HK-2 (cell line): ENCODE data around the gene PRMT3.
A peak's percentile ranks its signal among the peaks of the same experiment; 100 is the strongest.
"Not testable (repeated sequence)": the region's sequence is repeated elsewhere in the genome, so short reads cannot be mapped to it uniquely, and the experiment has no call there.

Experiments
- DNase-seq: peaks from one replicate; pipeline ENCODE4 v3.0.0-alpha.2; 2018; ENCODE audit not compliant: unreplicated experiment

Gene PRMT3

DNA sequence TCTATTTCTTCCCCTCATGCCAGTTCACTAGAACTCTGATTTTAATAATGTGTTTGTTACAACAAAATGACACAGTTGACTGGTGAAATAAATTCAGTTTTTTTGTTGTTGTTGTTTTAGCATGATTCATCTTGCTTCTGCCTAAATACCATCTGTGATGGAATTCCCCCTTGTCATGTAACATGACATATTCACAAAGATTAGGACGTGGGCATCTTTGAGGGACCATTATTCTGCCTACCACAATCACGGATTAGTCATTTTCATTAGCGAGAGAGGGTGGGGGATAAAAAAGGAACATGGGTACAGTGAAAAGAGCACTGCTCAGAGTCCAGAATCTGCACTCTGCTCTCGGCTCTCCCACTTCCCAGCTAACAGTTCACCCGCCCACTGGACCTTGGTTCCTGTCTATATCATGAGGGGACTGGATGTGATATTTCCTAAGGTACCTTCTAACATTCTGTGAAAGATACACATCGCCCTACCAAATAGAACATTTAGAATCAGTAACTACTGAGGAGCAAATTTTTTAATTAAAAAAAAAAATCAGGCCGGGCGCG lies 12.7 kb upstream of the PRMT3 start:
- no peak for DNase-seq

DNA sequence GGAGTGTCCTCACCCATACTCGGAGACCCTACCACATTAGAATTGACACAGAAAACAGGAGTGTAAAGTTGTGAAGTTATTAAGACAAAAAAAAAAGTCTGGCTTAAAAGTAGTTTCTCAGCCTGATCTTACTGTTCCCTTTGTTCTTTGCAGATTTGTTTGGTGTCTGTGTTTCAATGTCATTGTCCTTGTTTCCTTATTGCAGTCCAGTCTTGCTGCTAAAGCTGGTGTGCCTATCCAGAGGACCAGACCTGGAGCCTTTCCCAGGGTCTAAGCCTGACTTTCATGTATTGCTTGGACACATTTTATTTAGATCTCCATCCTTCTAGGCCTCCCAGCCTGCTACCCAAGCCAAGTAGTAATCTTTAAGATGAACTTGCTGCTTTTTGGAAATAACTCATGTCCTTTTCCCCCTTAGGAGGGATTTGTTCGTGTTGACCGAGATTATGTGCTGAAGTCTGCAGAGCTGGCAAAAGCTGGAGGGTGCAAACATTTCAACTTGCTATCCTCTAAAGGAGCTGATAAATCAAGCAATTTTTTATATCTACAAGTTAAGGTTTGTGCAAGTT lies 11.3 kb upstream of the PRMT3 start:
- DNase-seq = no peak

DNA sequence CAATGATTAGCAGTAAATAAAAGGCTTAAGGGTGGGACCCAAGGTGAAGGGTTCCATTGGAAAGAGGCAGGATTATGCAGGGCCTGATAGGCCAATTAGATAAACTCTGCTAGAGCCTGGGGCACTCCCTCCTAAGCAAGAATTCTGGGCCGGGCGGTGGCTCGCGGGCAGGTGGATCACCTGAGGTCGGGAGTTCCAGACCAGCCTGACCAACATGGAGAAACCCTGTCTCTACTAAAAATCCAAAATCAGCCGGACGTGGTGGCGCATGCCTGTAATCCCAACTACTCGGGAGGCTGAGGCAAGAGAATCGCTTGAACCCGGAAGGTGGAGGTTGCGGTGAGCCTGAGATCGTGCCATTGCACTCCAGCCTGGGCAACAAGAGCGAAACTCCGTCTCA lies 1.5 kb upstream of the PRMT3 start:
- not testable (repeated sequence) for DNase-seq

DNA sequence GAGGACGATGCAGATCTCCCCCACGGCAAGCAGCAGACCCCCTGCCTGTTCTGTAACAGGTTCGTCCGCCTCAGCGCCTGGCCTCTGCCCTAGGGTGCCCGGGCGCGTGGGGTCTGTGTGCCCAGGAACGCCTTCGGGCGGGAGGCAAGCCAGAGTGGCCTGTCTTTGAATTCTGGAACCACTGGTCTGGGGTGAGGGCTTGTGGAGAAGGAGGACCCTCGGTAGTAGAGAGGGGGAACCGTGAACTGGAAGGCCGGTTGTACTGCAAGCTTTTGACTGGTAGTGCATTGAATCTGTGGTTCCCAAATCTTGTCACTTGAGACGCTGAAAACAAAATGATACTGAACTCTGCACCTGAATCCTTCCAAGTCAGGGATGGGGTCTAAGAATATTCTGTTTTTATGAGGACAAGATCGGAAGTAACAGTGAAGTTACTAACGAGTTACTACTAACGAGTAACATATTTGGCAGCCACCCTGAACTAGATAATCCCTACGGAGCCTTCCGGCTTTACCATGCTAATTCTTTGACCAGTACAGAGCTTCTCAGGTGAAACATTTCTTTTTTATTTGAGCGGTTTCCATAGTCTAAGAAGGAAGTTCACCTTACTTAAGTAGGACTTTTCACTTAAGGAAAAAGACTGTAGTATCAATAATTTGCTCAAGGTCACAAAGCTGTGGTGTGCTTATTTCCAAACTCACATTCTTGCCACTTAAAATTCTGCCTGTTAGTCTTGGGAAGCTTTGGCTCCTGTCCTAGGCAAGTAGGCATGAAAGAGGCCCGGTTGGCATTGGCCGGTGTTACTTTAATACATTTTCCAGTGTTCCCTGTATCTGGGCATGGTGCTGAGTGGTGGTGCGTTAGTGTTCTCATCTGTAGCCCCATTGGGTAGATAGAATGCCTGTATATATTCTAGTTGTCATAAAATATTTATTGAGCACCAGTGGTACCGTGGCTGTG lies 860 bp downstream of the PRMT3 start:
- DNase-seq = peak; percentile 26

DNA sequence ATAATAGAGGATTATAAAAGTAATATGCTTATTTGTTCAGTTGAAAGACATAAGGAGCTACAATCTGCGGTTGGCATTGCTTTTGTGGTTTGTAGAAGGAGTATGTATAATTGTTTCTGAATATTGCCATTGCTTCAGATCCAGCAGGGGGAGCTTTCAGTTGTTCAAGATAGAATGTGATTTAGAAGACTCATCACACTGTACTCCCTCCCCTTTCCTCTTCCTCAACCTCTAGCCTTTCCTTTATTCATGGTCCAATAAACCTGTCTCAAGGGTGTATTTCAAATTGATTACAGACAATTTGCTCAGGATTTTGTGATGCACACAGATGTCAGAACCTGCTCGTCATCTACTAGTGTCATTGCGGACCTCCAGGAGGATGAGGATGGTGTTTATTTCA lies 9.8 kb downstream of the PRMT3 start:
- no peak for DNase-seq

DNA sequence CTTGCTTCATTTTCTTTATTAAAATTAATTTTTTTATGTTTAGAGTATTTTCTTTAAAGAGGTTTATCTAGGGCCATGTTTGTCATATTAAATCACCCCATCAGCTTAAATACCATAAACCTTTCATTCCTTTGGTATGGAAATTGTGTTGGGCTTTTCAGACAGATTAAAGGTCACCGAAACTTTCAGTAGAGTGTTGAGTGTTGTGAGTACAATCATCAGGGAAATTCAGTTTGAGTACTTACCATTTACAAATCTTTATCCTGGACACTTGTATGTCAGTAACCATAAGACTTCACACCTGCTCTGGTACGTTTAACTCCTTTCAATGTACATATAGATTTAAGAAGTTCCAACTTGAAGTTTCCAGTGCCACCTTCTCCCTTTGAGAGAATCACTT lies 12.0 kb downstream of the PRMT3 start:
- DNase-seq = no peak

DNA sequence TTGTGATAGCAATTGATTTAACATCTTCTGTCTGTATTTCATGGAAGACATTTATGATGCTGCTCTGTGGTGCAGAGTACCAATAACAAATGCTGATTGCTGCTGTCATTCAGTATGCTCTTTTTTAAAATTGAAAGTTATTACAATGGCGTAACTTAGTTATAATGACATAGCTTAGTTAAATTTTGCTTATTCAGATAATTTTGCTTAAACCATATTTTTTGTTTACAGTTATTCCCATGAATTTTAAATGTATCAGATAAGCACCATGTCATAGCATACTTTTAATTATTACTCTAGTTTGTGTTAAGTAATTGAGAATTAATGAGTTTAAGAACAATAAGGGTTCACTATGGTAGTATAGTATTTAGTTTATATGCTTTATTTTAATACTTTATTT lies 15.5 kb downstream of the PRMT3 start:
- no peak for DNase-seq

DNA sequence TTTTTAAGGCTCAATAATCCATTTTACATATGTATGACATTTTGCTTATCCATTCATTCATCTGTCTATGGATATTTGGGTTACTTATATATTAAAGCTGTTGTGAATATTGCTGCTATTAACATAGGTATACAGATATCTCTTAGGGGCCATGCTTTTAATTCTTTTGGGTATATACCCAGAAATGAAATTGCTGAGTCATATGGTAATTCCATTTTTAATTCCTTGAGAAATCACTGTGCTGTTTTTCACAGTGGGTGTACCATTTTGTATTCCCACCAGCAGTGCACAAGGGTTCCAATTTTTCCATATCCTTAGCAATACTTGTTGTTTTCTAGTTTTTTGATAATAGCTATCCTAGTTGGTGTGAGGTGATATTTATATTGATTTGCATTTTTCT lies 19.0 kb downstream of the PRMT3 start:
- no peak for DNase-seq

DNA sequence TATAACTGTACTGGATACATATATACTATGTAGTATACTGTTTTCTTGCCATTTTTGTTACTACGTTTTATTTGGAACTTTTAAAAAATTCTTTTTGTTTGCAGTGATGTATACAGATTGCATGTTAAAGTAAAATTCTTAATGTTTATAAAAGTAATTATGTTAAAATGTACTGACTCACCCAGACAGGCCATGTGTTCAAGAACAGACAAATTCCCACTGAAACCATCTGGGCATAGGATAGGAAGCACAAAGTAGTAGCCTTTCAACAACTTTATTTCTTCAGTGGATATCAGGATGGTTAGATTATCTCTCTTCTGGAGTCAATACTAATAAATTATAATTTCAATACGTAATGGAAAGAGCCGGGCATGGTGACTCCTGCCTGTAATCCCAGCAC lies 19.8 kb downstream of the PRMT3 start:
- DNase-seq = no peak

DNA sequence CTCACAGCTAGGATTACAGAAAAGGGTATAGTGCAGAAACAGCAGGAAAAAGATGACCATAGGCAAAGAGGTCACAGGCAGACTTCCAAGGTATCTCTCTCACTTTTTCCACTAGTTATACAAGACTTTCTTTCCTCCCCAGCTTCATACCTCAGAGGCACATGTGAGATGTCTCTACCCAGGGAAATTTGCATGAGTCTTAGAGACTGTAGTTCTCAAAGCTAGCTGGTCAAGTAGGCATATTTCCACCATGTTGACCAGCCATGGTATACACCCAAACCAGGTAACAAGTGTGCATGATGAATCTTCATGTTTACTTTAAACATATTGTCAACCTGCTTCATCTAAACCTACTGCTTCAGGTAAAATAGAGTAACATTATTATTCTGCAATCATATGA lies 27.9 kb downstream of the PRMT3 start:
- no peak for DNase-seq

DNA sequence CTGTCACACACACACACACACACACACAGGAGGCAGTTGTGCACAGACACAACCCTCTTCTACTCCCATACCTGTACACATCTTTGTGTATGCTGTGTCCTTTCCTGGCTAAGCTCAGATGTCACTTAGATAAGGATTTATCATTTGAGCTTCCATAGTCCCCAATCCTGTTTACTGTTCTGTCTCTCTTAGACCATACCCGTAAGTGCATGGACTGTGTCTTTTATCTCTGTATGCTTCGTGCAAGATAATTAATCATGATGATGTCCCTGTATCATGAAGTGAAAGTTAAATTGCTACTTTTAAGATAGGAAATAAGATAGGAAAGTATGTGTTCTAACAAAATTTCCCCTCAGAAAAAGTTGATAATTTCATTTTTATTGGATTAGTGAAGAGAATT lies 30.3 kb downstream of the PRMT3 start:
- DNase-seq = no peak

DNA sequence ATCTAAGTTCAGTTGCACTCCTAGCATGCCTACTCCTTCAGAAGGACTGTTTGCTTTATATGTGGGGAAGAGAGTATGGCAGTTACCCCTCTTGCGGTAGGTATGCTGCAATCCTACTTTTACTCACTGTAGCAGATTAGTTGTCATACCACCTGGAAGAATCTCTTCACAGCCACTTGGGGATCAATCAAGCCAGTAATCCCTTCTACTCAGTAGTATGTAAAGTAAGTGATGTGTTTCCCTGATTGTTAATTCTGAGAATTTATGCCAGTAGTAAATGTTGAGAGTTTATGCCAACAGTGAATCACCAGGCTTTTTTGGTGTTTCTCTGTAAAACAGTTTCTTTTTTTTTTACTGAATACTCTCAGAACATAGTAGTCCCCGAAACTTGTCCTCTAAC lies 34.4 kb downstream of the PRMT3 start:
- no peak for DNase-seq

DNA sequence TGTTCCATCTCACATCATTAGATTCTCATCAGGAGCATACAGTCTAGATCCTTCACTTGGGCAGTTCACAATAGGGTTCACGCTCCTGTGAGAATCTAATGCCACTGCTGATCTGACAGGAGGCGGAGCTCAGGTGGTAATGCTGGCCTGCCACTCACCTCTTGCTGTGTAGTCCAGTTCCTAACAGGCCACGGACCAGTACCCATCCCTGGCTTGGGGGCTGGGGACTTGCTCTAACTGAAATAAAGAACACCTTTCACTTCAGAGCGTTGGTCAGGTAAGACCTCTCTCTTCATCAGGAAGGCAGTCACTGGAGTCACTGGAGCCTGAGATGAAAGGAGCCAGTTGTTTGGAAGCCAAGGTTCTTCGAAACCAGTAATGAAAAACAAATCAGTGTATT lies 41.7 kb downstream of the PRMT3 start:
- no peak for DNase-seq

DNA sequence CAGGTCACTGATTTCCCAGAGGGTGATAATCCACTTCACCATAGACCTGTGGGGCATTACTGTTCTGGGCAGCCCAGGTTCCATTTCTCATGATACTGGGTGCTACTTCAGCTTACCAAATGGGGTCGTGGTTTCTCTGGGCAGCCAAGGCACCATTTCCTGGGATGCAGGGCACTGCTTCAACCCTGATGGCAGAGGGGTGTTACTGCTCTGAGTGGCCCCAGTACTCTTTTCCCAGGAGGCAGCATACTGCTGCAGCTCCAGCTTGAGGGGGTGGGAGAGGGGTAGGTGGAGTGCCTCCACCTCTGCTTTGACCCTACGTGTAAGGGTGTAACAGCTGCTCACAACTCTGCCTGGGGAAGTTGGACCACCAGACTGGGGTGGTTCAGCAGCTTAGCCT lies 51.1 kb downstream of the PRMT3 start:
- DNase-seq = no peak

DNA sequence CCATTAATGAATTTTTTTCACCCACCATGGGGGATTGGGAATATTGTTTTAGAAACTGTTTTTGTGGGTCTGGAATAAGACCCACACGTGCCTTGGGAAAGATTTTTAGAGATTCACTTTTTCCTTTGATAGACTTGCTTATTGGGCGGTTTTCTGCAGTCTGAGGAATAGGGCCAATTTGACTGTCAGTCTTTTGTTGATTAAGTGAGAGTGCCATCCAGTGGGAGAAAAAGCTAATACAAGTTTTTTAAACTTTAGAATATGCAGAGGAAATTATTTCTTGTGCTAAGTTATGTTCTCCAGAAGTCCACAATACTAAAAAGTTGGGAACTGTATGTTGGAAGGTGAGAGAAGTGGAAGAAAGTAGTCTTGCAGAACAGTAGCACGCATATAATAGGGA lies 56.1 kb downstream of the PRMT3 start:
- DNase-seq = no peak

DNA sequence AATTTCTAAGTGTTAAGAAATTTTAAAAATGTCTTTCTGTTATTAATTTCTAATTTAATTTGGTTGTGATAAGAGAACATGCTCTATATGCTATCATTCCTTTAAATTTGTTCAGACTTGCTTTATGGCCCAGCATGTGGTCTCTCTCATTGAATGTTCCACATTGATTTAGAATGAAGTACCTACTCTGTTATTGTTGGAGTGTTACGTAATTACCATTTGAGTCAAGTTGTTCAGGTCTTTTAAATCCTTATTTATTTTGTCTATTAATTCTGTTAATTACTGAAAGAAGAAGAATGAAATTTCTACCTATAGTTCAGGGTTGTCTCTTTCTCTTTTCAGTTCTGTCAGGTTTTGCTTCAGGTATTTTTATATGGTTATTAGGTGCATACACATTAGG lies 57.0 kb downstream of the PRMT3 start:
- no peak for DNase-seq

DNA sequence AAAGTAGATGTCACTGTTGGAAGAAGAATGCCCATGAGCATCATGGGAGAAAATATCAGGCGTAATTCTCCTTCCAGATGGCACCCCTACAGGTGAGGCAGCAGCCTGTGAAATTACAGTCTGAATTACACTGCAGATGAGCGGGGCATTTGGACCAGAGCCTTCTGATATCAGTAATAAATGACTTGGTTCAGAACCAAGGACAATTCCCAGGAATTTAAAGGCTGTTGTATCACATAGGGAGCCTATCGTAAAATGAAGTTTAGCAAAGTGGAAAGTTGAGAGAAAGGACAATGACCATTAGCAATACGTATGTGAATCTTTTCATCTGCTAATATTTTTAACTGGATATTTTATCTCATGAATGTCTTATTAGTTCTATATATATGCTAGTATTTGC lies 61.3 kb downstream of the PRMT3 start:
- DNase-seq = no peak

DNA sequence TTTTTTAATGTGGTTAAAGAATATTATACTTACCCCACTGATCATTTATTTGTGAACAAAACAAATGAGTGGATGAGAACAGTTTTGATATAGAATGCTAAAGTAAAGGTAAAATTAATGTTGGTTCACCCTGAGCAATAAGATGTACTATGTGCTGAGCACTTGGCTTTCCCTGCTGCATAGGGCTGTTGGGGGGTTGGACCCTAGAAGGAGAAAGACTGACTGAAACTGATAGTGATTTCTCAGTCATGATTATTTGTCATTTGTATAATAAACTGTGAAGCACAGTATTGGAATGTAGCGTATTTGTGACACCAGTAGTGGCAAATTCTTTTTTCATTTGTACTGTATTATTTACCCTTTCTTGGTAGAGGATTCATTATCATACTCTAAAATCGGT lies 63.3 kb downstream of the PRMT3 start:
- DNase-seq = no peak

DNA sequence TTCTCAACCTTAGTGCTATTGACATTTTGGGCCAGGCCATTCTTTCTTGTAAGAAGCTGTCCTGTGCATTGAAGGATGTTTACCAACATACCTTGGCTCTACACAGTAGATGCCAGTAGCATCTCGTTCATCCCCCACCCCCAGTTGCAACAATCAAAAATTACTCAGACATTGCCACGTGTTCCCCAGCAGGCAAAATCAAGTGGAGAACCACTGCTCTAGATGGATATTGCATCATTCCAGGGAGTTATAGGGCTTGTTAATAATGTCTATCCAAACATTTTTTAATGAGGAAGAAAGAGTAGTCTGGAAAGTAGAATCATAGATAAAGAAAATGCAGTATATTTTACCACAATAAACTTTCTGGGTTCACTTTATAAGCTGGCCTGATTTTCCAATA lies 64.1 kb downstream of the PRMT3 start:
- DNase-seq = no peak

DNA sequence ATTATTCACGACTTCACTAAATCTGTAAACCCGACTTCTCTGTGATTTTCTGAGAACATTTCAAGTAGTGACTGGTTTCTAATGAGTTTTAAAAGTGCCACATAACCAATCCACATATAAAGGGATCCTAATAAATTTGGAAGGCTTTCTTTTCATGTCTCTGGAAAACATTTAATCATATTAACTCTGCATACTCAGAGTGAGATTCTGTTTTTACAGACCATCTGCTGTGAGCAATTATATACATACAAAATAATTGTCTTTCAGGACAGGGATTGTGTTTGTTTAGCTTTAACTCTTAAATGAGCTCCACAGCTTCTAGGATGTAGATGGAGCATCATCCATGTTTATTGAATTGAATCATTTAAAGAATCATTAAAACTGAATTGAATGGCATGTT lies 65.1 kb downstream of the PRMT3 start:
- DNase-seq = no peak

DNA sequence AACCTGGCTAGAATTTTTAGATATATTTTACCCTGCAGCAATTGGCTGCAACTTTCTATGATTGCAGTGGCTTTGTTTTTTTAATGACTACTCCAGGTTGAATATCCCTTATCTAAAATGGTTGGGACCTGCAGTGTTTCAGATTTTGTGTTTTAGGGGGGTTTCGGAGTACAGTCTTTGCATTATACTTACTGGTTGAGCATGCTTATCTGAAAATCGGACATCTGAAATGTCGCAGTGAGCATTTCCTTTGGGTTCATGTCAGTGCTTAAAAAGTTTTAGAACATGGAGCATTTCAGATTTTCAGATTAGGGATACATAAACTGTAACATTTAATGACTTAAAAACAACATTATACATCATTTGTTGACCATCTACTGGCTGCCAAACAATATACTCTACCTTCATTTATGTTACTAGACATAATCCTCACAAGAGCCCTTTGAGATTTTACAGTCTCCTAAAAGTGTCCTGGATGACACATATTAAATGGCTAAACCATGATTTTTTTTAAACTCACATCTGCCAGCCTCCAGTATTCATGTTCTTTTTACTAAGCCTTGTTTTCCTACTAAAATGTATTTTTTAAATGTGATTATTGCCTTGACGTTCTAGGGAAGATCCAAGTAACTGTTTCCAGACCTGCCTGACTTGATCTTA lies 66.3 kb downstream of the PRMT3 start:
- no peak for DNase-seq

DNA sequence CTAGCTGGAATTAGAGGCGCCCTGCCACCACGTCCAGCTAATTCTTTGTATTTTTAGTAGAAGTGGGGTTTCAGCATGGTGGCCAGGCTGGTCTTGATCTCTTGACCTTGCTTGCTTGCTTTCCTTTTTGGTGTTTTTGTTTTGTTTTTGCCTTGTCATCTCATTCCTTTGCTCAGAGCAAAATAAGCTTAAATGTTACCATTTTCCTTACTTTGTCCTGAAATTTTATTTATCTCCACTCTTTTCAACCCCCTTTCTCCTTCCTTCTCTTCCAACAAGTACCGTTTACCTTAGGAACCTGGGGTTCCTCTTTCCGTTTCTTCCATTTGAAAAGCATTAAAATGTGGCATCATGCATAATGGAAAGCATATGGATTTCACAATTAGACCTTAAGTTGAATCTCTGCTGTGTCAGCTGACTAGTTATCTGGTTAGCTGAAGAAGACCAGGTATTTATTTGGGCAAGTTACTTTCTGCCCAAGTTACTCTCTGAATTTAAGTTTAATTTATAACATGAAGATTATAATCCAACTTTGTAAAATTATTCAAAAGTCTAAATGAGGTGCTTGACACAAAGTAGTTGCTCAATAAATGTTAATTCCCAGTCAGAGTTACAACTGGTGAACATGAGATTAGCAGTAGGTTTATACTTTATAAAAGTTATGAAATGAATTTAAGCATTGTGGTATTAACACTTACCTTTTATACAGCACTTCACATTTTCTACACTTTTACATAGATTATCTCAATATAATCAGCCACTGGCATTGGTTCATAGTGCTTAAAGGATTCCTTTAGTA lies 69.7 kb downstream of the PRMT3 start:
- no peak for DNase-seq
